Spinal cord (tissue), 10 donors: ENCODE results near the gene ITPRID2. TPM values are rescaled to one million over a fixed set of nuclear protein-coding genes. Genes with fewer than 3 reads are reported as not detected.

Experiments
- DNase-seq, 6 donors: peaks; one replicate each; pipeline versions ENCODE4 v3.0.0 to v3.0.0-alpha.2; 2013 to 2015; ENCODE audit warnings: low spot score in 6 of 6, low read depth in 4 of 6
- H3K27ac ChIP-seq: one replicate; pipeline ENCODE4 v1.5.1; 2013; ENCODE audit warnings: low read depth, low read length, control low read depth
- H3K27me3 ChIP-seq: one replicate; pipeline ENCODE4 v1.6.1; 2013; ENCODE audit warnings: low read length; ENCODE audit not compliant: control insufficient read depth, insufficient read depth
- H3K36me3 ChIP-seq: one replicate; pipeline ENCODE4 v1.6.1; 2013; ENCODE audit warnings: low read length; ENCODE audit not compliant: control insufficient read depth, insufficient read depth
- H3K4me1 ChIP-seq: one replicate; pipeline ENCODE4 v1.6.1; 2013; ENCODE audit warnings: low read length; ENCODE audit not compliant: control insufficient read depth, insufficient read depth
- H3K4me3 ChIP-seq: one replicate; pipeline ENCODE4 v1.5.1; 2013; ENCODE audit warnings: low read depth, low read length, control low read depth
- H3K9me3 ChIP-seq: one replicate; pipeline ENCODE4 v1.6.1; 2013; ENCODE audit warnings: low read length; ENCODE audit not compliant: control insufficient read depth, insufficient read depth
- WGBS: methylation state at CpG from one replicate; pipeline ENCODE4 v1.1.5; 2013; ENCODE audit warnings: missing lambda C conversion rate; ENCODE audit not compliant: insufficient coverage; 5-methylcytosine and 5-hydroxymethylcytosine counted together
- polyA plus RNA-seq, 2 donors: library from polyadenylated mRNA; unstranded; fragments of 120-200 nt; gene quantifications; one replicate each; pipeline ENCODE4 v1.2.1, GENCODE V29; 2013; ENCODE audit not compliant: insufficient read length in 2 of 2
- total RNA-seq, 2 donors: library from RNA; depleted of rRNA in 1 of 2; stranded (reverse); fragments of 120-200 nt in 1 of 2; fragments of >200 nt in 1 of 2; gene quantifications; one replicate each; pipeline versions ENCODE4 v1.2.3 to v1.2.4, GENCODE V29; 2013 to 2014
- donor health status: healthy.

Gene ITPRID2
- total and polyA plus RNA-seq, 4 donors = 73.9 to 164 (median 121) TPM

- Histone ChIP-seq H3K4me3 (no peak overlapping the region), H3K27ac (no peak overlapping the region), H3K4me1 (no peaks in the 10 kb centered on the region), H3K27me3 (no peaks in the 10 kb centered on the region), H3K9me3 (no peaks in the 10 kb centered on the region), H3K36me3 (peaks cover 3% of the 10 kb centered on the region)
- no peak for DNase-seq
- WGBS = no CpG with 5 or more reads among the region's 1 CpG
Observed at GRCh38 chr2:181907635-181908034, 16.1 kb downstream of the ITPRID2 start.

GRCh38 chr2:181910028-181910831 is 18.7 kb downstream of the ITPRID2 start:
- Histone ChIP-seq H3K4me3 (no peak overlapping the region), H3K27me3 (no peaks in the 10 kb centered on the region), H3K4me1 (no peaks in the 10 kb centered on the region), H3K9me3 (no peaks in the 10 kb centered on the region), H3K27ac (no peak overlapping the region), H3K36me3 (peaks cover 10% of the 10 kb centered on the region)
- WGBS = no CpG with 5 or more reads among the region's 2 CpGs
- no peak for DNase-seq

- Histone ChIP-seq H3K4me1 (no peaks in the 10 kb centered on the region), H3K27me3 (no peaks in the 10 kb centered on the region), H3K36me3 (peaks cover 13% of the 10 kb centered on the region), H3K9me3 (no peaks in the 10 kb centered on the region), H3K4me3 (no peak overlapping the region), H3K27ac (no peak overlapping the region)
- 100% methylated on average over 1 of the region's 2 CpGs for WGBS
- DNase-seq = no peak
Observed at GRCh38 chr2:181911830-181912229, 20.3 kb downstream of the ITPRID2 start.

GRCh38 chr2:181915102-181915501 is 23.6 kb downstream of the ITPRID2 start:
- Histone ChIP-seq H3K4me3 (no peak overlapping the region), H3K27me3 (no peaks in the 10 kb centered on the region), H3K4me1 (no peaks in the 10 kb centered on the region), H3K36me3 (peaks cover 19% of the 10 kb centered on the region), H3K9me3 (no peaks in the 10 kb centered on the region), H3K27ac (no peak overlapping the region)
- DNase-seq = no peak
- WGBS = no CpG with 5 or more reads among the region's 1 CpG

- no peak overlapping the region for H3K4me3 ChIP-seq
- no peak for DNase-seq
- no peaks in the 10 kb centered on the region for H3K27me3 ChIP-seq
- no peaks in the 10 kb centered on the region for H3K9me3 ChIP-seq
- H3K27ac ChIP-seq = no peak overlapping the region
- H3K36me3 ChIP-seq = peaks cover 19% of the 10 kb centered on the region
- no peaks in the 10 kb centered on the region for H3K4me1 ChIP-seq
- 95% methylated on average over 4 of the region's 5 CpGs for WGBS
Observed at GRCh38 chr2:181916726-181917718, 25.5 kb downstream of the ITPRID2 start.

GRCh38 chr2:181918188-181918587 is 26.7 kb downstream of the ITPRID2 start:
- no peak overlapping the region for H3K4me3 ChIP-seq
- H3K36me3 ChIP-seq = peaks cover 19% of the 10 kb centered on the region
- no CpG with 5 or more reads among the region's 5 CpGs for WGBS

GRCh38 chr2:181923121-181923520 is 31.6 kb downstream of the ITPRID2 start:
- Histone ChIP-seq H3K9me3 (no peaks in the 10 kb centered on the region), H3K27me3 (no peaks in the 10 kb centered on the region), H3K36me3 (peaks cover 10% of the 10 kb centered on the region), H3K27ac (no peak overlapping the region), H3K4me1 (no peaks in the 10 kb centered on the region), H3K4me3 (no peak overlapping the region)
- no CpG with 5 or more reads among the region's 1 CpG for WGBS
- DNase-seq = no peak

More at GRCh38 chr2:181918188-181918587, 26.7 kb downstream of the ITPRID2 start:
- Histone ChIP-seq H3K9me3 (no peaks in the 10 kb centered on the region), H3K27ac (no peak overlapping the region), H3K4me1 (no peaks in the 10 kb centered on the region), H3K27me3 (no peaks in the 10 kb centered on the region)
- no peak for DNase-seq

- DNase-seq = no peak
- H3K27ac ChIP-seq = no peak overlapping the region
- H3K27me3 ChIP-seq = no peaks in the 10 kb centered on the region
- no peaks in the 10 kb centered on the region for H3K9me3 ChIP-seq
- no peak overlapping the region for H3K4me3 ChIP-seq
- no peaks in the 10 kb centered on the region for H3K4me1 ChIP-seq
- peaks cover 4% of the 10 kb centered on the region for H3K36me3 ChIP-seq
- no CpG with 5 or more reads among the region's 2 CpGs for WGBS
Observed at GRCh38 chr2:181924336-181924735, 32.8 kb downstream of the ITPRID2 start.

GRCh38 chr2:181934694-181935093 is 43.2 kb downstream of the ITPRID2 start:
- Histone ChIP-seq H3K4me1 (no peaks in the 10 kb centered on the region), H3K4me3 (no peak overlapping the region)
- WGBS = 94% methylated on average over 2 of the region's 5 CpGs

More at GRCh38 chr2:181934694-181935093, 43.2 kb downstream of the ITPRID2 start:
- Histone ChIP-seq H3K27ac (no peak overlapping the region), H3K27me3 (no peaks in the 10 kb centered on the region), H3K36me3 (no peaks in the 10 kb centered on the region), H3K9me3 (no peaks in the 10 kb centered on the region)
- no peak for DNase-seq
